Measurements from ENCODE around the gene RFX2.

RFX2 gene

DNA sequence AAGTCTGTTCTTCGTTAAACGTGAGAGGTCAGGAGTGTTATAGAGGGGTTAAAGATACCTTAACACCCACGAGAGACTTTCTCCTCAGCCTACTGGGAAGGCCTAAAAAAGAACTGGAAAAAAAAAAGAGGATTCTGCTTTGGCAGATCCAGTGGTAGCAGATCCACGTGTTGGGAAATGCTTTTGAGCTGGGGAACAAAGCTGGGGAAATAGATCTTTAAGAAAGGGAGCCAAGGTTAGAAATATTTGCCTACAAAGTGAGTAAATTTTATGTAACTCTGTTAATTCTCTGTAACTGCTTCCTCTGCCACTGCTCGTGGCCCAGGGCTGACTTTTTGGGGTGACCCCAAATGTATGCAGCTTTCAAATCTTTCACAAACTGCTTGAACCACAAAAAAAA lies 11.7 kb downstream of the RFX2 start:
- TF ChIP-seq, protein P1, sequence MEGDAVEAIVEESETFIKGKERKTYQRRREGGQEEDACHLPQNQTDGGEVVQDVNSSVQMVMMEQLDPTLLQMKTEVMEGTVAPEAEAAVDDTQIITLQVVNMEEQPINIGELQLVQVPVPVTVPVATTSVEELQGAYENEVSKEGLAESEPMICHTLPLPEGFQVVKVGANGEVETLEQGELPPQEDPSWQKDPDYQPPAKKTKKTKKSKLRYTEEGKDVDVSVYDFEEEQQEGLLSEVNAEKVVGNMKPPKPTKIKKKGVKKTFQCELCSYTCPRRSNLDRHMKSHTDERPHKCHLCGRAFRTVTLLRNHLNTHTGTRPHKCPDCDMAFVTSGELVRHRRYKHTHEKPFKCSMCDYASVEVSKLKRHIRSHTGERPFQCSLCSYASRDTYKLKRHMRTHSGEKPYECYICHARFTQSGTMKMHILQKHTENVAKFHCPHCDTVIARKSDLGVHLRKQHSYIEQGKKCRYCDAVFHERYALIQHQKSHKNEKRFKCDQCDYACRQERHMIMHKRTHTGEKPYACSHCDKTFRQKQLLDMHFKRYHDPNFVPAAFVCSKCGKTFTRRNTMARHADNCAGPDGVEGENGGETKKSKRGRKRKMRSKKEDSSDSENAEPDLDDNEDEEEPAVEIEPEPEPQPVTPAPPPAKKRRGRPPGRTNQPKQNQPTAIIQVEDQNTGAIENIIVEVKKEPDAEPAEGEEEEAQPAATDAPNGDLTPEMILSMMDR (IDR thresholded peaks at IDR 0.05) = no peak
- TF ChIP-seq ZFX (IDR thresholded peaks at IDR 0.05; ENCODE audit: borderline replicate concordance) = no peak
- H3K27ac ChIP-seq = no peak overlapping the region

DNA sequence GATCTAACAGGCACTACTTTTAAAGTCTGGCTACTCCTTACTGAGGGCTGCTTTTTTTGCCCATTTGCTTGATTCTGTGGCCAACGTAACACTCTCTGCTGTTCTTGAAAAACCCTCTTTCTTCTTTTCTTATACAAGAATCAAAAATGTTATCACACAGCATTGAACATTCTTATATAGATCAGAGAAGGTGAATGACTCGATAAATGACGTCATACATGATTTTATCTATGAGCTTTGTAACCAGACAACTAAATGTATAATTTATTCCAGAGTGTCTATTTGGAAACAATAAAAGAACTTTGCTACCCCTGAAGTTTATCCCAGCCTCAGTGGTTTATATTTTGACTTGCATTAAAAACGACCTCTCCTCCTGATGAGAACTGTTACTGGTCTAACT lies 12.4 kb downstream of the RFX2 start:
- H3K27ac ChIP-seq = no peak overlapping the region
- TF ChIP-seq, protein P1 (IDR thresholded peaks at IDR 0.05) = no peak
- no peak for TF ChIP-seq ZFX (IDR thresholded peaks at IDR 0.05; ENCODE audit: borderline replicate concordance)

- no peak for TF ChIP-seq ZFX (IDR thresholded peaks at IDR 0.05; ENCODE audit: borderline replicate concordance)
- no peak overlapping the region for H3K27ac ChIP-seq
These were observed 14.5 kb downstream of the RFX2 start for GRCh38 chr19:6095760-6096159.

GRCh38 chr19:6092329-6093286 lies 17.7 kb downstream of the RFX2 start:
- TF ChIP-seq ZFX (IDR thresholded peaks at IDR 0.05; ENCODE audit: borderline replicate concordance) = no peak
- TF ChIP-seq, protein P1 (IDR thresholded peaks at IDR 0.05) = no peak
- 0 out of 2 replicates have a peak overlapping the region, but pooled peaks have one; percentile 8 for H3K27ac ChIP-seq

GRCh38 chr19:6091771-6092291 lies 18.5 kb downstream of the RFX2 start:
- H3K27ac ChIP-seq = 0 out of 2 replicates have a peak overlapping the region, but pooled peaks have one; percentile 8
- TF ChIP-seq ZFX (IDR thresholded peaks at IDR 0.05; ENCODE audit: borderline replicate concordance) = no peak
- TF ChIP-seq, protein P1 (IDR thresholded peaks at IDR 0.05) = no peak

GRCh38 chr19:6090634-6091033 lies 19.7 kb downstream of the RFX2 start:
- TF ChIP-seq ZFX (IDR thresholded peaks at IDR 0.05; ENCODE audit: borderline replicate concordance) = no peak
- TF ChIP-seq, protein P1 (IDR thresholded peaks at IDR 0.05) = no peak

GRCh38 chr19:6088602-6089049 lies 21.7 kb downstream of the RFX2 start:
- no peak for TF ChIP-seq ZFX (IDR thresholded peaks at IDR 0.05; ENCODE audit: borderline replicate concordance)
- TF ChIP-seq, protein P1 (IDR thresholded peaks at IDR 0.05) = no peak
- no peak overlapping the region for H3K27ac ChIP-seq

More at GRCh38 chr19:6090634-6091033, 19.7 kb downstream of the RFX2 start:
- H3K27ac ChIP-seq = no peak overlapping the region

All from 22Rv1 (cell line).